Nephron progenitor cell (in vitro differentiated cells): ENCODE results near the gene PPP1R2B.

ENCODE experiments used
- DNase-seq: peaks from one replicate; pipeline ENCODE4 v3.0.0; 2021
- H3K27ac Mint-ChIP-seq: 2 replicates; pipeline ENCODE4 v1.8.0; 2021; ENCODE audit warnings: mild to moderate bottlenecking, moderate library complexity, mixed read lengths
- H3K27me3 Mint-ChIP-seq: 2 replicates; pipeline ENCODE4 v1.8.0; 2021; ENCODE audit warnings: mild to moderate bottlenecking, low read depth, mixed read lengths; ENCODE audit not compliant: poor library complexity
- H3K36me3 Mint-ChIP-seq: 2 replicates; pipeline ENCODE4 v1.8.0; 2021; ENCODE audit warnings: low read depth, mixed read lengths
- H3K4me1 Mint-ChIP-seq: 2 replicates; pipeline ENCODE4 v1.8.0; 2021; ENCODE audit warnings: mixed read lengths
- H3K4me3 Mint-ChIP-seq: 2 replicates; pipeline ENCODE4 v1.8.0; 2021; ENCODE audit warnings: mild to moderate bottlenecking, moderate library complexity, mixed read lengths
- H3K9me3 Mint-ChIP-seq: 2 replicates; pipeline ENCODE4 v1.8.0; 2021; ENCODE audit warnings: mild to moderate bottlenecking, moderate library complexity, mixed read lengths
- TF ChIP-seq, protein P1 (sequence below): fragments of 200-600 bp; sonication (generic); IDR thresholded peaks from 2 replicates; pipeline ENCODE4 v1.5.0; 2021; ENCODE audit warnings: antibody characterized with exemption

The PPP1R2B gene

DNA sequence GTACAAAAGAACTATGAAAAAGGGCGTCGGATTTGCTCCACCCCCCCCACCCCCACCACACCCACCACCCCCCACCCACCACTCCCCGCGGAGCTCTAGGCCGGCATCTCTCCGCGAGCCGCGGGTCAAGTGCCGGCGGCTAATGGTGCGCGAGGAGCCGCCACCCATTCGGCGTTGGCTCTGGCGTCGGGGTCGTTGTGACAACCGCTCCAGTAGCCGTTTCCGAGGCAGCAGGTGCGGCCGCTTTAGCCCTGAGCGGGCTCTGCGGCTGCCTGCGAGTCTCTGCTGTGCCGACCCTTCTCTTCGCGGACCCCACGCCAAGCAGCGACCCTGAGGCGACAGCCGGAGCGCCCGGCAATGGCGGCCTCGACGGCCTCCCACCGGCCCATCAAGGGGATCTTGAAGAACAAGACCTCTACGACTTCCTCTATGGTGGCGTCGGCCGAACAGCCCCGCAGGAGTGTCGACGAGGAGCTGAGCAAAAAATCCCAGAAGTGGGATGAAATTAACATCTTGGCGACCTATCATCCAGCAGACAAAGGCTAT lies at the start of gene PPP1R2B:
Gene PPP1R2B, plus strand, starts transcription at position 90 of the 546 bp plus-strand sequence. Its CDS starts 268 bp downstream, at position 358.
- Mint-ChIP-seq H3K36me3 (peaks cover 8% of the 10 kb centered on the region), H3K9me3 (peaks cover 35% of the 10 kb centered on the region), H3K4me3 (no peak within 1 kb of the TSS), H3K27me3 (peaks cover 3% of the 10 kb centered on the region), H3K27ac (no peak within 1 kb of the TSS), H3K4me1 (no peaks in the 10 kb centered on the region)
- DNase-seq, result no peak
- TF ChIP-seq, protein P1, sequence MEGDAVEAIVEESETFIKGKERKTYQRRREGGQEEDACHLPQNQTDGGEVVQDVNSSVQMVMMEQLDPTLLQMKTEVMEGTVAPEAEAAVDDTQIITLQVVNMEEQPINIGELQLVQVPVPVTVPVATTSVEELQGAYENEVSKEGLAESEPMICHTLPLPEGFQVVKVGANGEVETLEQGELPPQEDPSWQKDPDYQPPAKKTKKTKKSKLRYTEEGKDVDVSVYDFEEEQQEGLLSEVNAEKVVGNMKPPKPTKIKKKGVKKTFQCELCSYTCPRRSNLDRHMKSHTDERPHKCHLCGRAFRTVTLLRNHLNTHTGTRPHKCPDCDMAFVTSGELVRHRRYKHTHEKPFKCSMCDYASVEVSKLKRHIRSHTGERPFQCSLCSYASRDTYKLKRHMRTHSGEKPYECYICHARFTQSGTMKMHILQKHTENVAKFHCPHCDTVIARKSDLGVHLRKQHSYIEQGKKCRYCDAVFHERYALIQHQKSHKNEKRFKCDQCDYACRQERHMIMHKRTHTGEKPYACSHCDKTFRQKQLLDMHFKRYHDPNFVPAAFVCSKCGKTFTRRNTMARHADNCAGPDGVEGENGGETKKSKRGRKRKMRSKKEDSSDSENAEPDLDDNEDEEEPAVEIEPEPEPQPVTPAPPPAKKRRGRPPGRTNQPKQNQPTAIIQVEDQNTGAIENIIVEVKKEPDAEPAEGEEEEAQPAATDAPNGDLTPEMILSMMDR, result no peak

DNA sequence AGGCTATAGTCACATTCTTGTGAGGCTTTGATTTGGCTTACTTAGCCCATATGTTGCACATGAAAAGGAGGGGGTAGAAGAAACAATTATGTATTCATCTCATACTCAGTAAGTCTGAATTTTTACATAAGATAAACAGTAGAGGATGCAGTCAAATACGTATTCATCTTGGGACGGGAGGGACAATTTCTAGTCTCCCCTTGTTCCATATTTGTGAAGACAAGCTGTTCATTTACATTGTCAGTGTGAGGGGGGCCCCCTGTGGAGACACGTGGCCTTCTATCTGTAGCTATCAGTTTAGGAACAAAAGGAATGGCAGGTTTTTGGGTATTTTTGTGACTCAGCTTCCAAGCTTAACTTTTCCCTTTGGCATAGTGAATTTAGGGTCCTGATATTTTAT lies 49.2 kb upstream of the PPP1R2B start:
- Mint-ChIP-seq H3K27ac (no peak overlapping the region), H3K27me3 (no peaks in the 10 kb centered on the region), H3K4me3 (no peak overlapping the region), H3K4me1 (no peaks in the 10 kb centered on the region), H3K9me3 (peaks cover 5% of the 10 kb centered on the region), H3K36me3 (no peaks in the 10 kb centered on the region)
- DNase-seq, result no peak
- TF ChIP-seq, protein P1, result no peak

DNA sequence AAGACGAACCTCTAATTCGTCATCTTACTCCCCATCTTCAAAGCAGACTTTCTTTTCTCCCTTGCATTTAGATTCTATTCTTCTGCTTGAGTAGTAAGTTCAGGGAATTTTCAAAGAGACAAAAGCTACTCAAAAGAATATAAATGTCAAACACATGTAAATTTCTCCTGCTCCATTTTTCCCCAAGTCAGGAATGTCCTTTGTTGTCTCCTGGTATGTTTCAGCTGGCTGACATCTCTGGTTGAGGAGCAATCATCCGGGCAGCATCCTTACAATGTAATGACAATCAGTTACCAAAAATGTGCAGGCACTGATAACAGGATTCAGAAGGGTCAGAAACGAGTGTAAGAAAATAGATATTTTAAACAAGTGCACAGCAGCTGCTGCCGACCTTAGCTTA lies 47.6 kb upstream of the PPP1R2B start:
- Mint-ChIP-seq H3K4me3 (no peak overlapping the region), H3K27ac (no peak overlapping the region), H3K4me1 (no peaks in the 10 kb centered on the region), H3K27me3 (no peaks in the 10 kb centered on the region), H3K9me3 (peaks cover 12% of the 10 kb centered on the region), H3K36me3 (no peaks in the 10 kb centered on the region)
- TF ChIP-seq, protein P1, result no peak
- no peak for DNase-seq

DNA sequence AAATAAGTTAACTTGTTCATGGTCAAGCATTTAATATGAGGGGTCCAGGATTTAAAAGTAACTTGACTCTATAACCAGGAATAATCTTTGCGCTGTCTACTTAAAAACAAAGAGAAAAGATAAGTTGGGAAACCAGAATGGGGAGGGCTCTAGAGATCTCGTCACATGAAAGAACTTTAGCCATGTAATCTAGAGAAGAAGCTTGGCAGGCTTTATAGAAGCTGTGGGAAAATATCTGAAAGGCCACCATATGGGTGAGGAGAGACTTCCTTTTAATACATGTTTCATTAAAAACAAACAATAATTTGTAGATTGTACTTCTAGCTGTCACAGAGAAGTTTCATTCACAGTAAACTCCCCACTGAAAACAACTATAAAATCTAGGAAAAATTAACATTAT lies 46.7 kb upstream of the PPP1R2B start:
- Mint-ChIP-seq H3K27me3 (no peaks in the 10 kb centered on the region), H3K9me3 (peaks cover 12% of the 10 kb centered on the region), H3K27ac (no peak overlapping the region), H3K4me3 (no peak overlapping the region), H3K4me1 (no peaks in the 10 kb centered on the region), H3K36me3 (no peaks in the 10 kb centered on the region)
- DNase-seq, result no peak
- TF ChIP-seq, protein P1, result no peak

DNA sequence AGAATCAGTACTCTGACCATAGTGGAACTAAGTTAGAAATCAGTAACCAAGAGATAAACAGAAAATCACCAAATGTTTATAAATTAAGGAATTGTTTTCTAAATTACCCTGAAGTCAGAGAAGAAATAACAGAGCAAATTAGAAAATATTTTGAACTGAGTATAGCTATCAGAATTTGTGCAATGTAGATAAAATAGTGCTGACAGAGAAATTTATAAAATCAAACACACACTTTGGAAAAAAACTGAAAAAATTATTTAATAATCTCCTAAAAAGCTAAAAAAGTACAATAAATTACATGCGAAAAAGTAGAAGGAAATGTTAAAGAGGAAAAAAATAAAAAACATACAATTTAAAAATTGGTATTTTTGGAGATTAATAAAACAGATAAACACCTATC lies 37.1 kb upstream of the PPP1R2B start:
- Mint-ChIP-seq H3K36me3 (no peaks in the 10 kb centered on the region), H3K4me3 (no peak overlapping the region), H3K4me1 (no peaks in the 10 kb centered on the region), H3K27me3 (no peaks in the 10 kb centered on the region), H3K9me3 (peaks cover 27% of the 10 kb centered on the region), H3K27ac (no peak overlapping the region)
- DNase-seq, result no peak
- TF ChIP-seq, protein P1, result no peak

DNA sequence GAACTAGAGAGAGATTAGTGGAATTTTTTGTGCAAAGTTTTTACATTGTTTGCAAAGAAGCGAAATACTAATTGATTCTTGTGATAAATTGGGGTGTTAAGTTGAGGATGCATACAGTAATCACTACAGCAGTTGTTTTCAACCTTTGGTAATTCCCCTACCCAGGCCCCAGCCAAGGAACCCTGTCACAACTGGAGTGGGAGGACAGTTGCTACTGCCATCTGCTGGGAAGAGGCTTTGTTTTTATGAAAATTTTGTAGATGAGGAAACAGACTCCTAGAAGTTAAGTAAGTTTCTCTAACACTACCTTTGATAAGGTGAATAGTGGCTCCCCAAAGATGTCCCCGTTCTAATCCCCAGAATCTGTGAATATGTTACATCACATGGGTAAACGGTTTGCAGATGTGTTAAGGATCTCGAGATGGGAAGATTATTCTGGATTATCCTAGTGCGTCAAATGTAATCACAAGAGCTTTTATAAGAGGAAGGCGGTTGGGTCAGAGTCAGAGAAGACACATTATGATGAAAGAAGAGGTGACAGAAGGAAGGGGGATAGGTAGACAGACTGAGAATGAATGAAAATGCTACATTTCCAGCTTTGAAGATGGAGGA lies 34.0 kb upstream of the PPP1R2B start:
- Mint-ChIP-seq H3K4me3 (no peak overlapping the region), H3K36me3 (no peaks in the 10 kb centered on the region), H3K27me3 (no peaks in the 10 kb centered on the region), H3K27ac (no peak overlapping the region), H3K4me1 (no peaks in the 10 kb centered on the region), H3K9me3 (peaks cover 9% of the 10 kb centered on the region)
- TF ChIP-seq, protein P1, result peak; percentile 31
- peak; percentile 23 for DNase-seq
